Vagina (tissue), 2 donors: ENCODE results near the gene P2RY8.

Experiments
- POLR2A ChIP-seq, 2 donors: fragments of 450-650 bp; IDR thresholded peaks; one replicate each; pipeline ENCODE4 v1.6.1; 2017; ENCODE audit warnings: antibody characterized with exemption in 2 of 2, mild to moderate bottlenecking in 2 of 2, moderate library complexity in 2 of 2
- POLR2AphosphoS5 ChIP-seq, 2 donors: sonication (generic); formaldehyde crosslinking; IDR thresholded peaks; one replicate each; pipeline ENCODE4 v1.9.0; 2017; ENCODE audit warnings: antibody characterized with exemption in 2 of 2, mild to moderate bottlenecking in 2 of 2, low read depth in 1 of 2; ENCODE audit not compliant: insufficient read depth in 1 of 2

DNA sequence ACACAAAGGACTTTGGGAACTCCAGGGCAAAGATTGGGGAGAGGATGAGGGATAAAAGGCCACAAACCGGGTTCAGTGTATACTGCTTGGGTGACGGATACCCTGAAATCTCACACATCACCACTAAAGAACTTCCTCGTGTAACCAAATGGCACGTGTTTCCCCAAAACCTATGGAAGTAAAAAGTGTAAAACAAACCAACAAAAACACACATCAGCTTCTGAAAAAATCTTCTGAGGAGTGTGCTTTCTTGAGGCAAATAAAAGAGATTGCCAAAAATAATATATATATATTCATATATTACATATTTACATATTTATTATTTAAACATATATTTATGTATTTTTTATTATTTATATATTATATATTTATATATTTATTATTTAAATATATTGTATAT lies 3.9 kb downstream of the P2RY8 start:
- TF ChIP-seq POLR2AphosphoS5 (IDR thresholded peaks at IDR 0.05; ENCODE audit: insufficient read depth in 1 of 2, low read depth in 1 of 2) (no peak), POLR2A (IDR thresholded peaks at IDR 0.05) (no peak)
